Sigmoid colon (tissue), 7 donors: Measurements from ENCODE around the gene MAP3K6. TPM values are rescaled to one million over a fixed set of nuclear protein-coding genes. Genes with fewer than 3 reads are reported as not detected.
A peak's percentile ranks its signal among the peaks of the same experiment; 100 is the strongest.

Experiments
- DNase-seq: peaks from one replicate; pipeline ENCODE4 v3.0.0-alpha.2; 2019
- H3K27ac ChIP-seq, 4 donors: fragments of 200-600 bp; sonication (generic); one replicate each; pipeline ENCODE4 v1.5.1; 2016 to 2019; ENCODE audit warnings: mild to moderate bottlenecking in 1 of 4
- H3K27me3 ChIP-seq, 3 donors: fragments of 200-600 bp; sonication (generic); one replicate each; pipeline ENCODE4 v1.5.1; 2019; ENCODE audit warnings: mild to moderate bottlenecking in 1 of 3
- H3K36me3 ChIP-seq, 4 donors: fragments of 200-600 bp; sonication (generic); one replicate each; pipeline ENCODE4 v1.5.1; 2016 to 2019
- H3K4me1 ChIP-seq, 4 donors: fragments of 200-600 bp; sonication (generic); one replicate each; pipeline ENCODE4 v1.5.1; 2017 to 2019
- H3K4me3 ChIP-seq, 4 donors: fragments of 200-600 bp; sonication (generic); one replicate each; pipeline ENCODE4 v1.5.1; 2017 to 2019; ENCODE audit warnings: mild to moderate bottlenecking in 2 of 4, moderate library complexity in 1 of 4
- H3K9me3 ChIP-seq, 4 donors: fragments of 200-600 bp in 3 of 4; sonication (generic) in 3 of 4; one replicate each; pipeline versions ENCODE4 v1.5.1 to v1.6.1; 2013 to 2019
- CTCF ChIP-seq, 4 experiments: fragments of 450-650 bp in 3 of 4; fragments of 200-600 bp in 1 of 4; IDR thresholded peaks; one replicate each; pipeline ENCODE4 v1.5.1; 2016 to 2019; ENCODE audit warnings: antibody characterized with exemption in 4 of 4, mild to moderate bottlenecking in 3 of 4, moderate library complexity in 2 of 4
- EP300 ChIP-seq, 4 donors: sonication (generic); formaldehyde crosslinking; IDR thresholded peaks; one replicate each; pipeline ENCODE4 v1.6.1; 2017; ENCODE audit warnings: antibody characterized with exemption in 4 of 4
- POLR2A ChIP-seq, 2 donors: fragments of 450-650 bp; IDR thresholded peaks; one replicate each; pipeline ENCODE4 v1.6.1; 2016; ENCODE audit warnings: antibody characterized with exemption in 2 of 2, mild to moderate bottlenecking in 2 of 2, moderate library complexity in 2 of 2
- POLR2AphosphoS5 ChIP-seq, 4 donors: sonication (generic); formaldehyde crosslinking; IDR thresholded peaks; one replicate each; pipeline ENCODE4 v1.6.1; 2017; ENCODE audit warnings: antibody characterized with exemption in 4 of 4
- WGBS, 2 donors: extraction: QIAGEN DNeasy Blood & Tissue Kit; methylation state at CpG; one replicate each; pipeline ENCODE4 v1.1.7; 2013; 5-methylcytosine and 5-hydroxymethylcytosine counted together
- intact Hi-C: fragments of 100-400 bp; cut with DNase I; formaldehyde crosslinking; loops from one replicate; pipeline ENCODE4 v1.15.1; 2023
- polyA plus RNA-seq, 3 donors: library from polyadenylated mRNA; stranded (reverse); fragments of 200-250 nt; gene quantifications; one replicate each; pipeline ENCODE4 v1.2.3, GENCODE V29; 2013
- total RNA-seq, 4 donors: library from RNA; depleted of rRNA; stranded (reverse); fragments of >200 nt; gene quantifications; one replicate each; pipeline ENCODE4 v1.1.0, GENCODE V29; 2016
- donor health status: healthy with polysubstance abuse.
- donor health status: Bipolar disorder and iron deficiency.
- donor health status: healthy.

The MAP3K6 gene
- total and polyA plus RNA-seq, 7 donors, result 3.7 to 50.4 (median 21.2) TPM

DNA sequence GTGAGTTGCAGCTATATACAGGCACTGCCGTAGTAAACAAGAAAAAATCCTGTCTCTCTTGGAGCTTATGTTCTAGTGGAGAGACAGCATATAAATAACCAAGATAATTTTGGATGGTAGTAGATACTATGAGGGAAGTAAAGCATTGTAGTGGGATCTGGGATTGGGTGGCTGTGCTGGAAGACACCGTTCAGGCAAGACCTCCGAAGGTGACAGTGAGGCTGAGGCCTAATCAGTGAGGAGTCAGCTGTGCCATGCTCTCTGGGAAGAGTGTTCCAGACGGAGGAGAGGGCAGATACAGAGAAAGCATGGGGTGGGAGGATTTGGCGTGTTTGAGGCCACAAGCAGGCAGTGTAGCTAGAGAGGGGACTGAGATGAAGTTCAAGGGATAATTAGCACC, 38.8 kb downstream of the MAP3K6 start:
- DNase-seq, result no peak
- no peak overlapping the region for H3K4me3 ChIP-seq
- H3K36me3 ChIP-seq, result peaks cover 0 to 75% (median 20%) of the 10 kb centered on the region in 4 donors
- intact Hi-C loops, result loop anchor here (10.0 kb wide), 2 partner anchors 277 to 337 kb away; partner anchors contain the start of gene AHDC1
- H3K27me3 ChIP-seq, result no peaks in the 10 kb centered on the region
- H3K27ac ChIP-seq, result no peak overlapping the region
- WGBS, 2 donors, result 91 to 93% methylated on average over 5 of the region's 5 CpGs
- TF ChIP-seq EP300 (IDR thresholded peaks at IDR 0.05), result no peak
- TF ChIP-seq POLR2A (IDR thresholded peaks at IDR 0.05), result no peak
- H3K9me3 ChIP-seq, result no peaks in the 10 kb centered on the region
- H3K4me1 ChIP-seq, result peaks cover 0 to 43% (median 26%) of the 10 kb centered on the region in 4 donors

GRCh38 chr1:27325286-27325685, 41.5 kb downstream of the MAP3K6 start:
- no peak overlapping the region for H3K4me3 ChIP-seq
- TF ChIP-seq CTCF (IDR thresholded peaks at IDR 0.05) (no peak), POLR2AphosphoS5 (IDR thresholded peaks at IDR 0.05) (no peak), EP300 (IDR thresholded peaks at IDR 0.05) (no peak), POLR2A (IDR thresholded peaks at IDR 0.05) (no peak)
- H3K9me3 ChIP-seq, result no peaks in the 10 kb centered on the region
- peaks cover 0 to 49% (median 7%) of the 10 kb centered on the region in 4 donors for H3K36me3 ChIP-seq
- intact Hi-C loops, result loop anchor here (10.0 kb wide), 2 partner anchors 280 to 340 kb away; partner anchors contain the start of gene AHDC1
- H3K4me1 ChIP-seq, result peaks cover 0 to 53% (median 32%) of the 10 kb centered on the region in 4 donors
- WGBS, 2 donors, result 96% methylated on average over 15 of the region's 15 CpGs
- no peaks in the 10 kb centered on the region for H3K27me3 ChIP-seq
- DNase-seq, result no peak
- no peak overlapping the region for H3K27ac ChIP-seq

- Histone ChIP-seq H3K36me3 (peaks cover 0 to 37% (median 7%) of the 10 kb centered on the region in 4 donors), H3K4me1 (peaks cover 0 to 43% (median 28%) of the 10 kb centered on the region in 4 donors), H3K9me3 (no peaks in the 10 kb centered on the region), H3K27ac (peak overlapping the region; percentile 79 to 90 (median 88)), H3K27me3 (no peaks in the 10 kb centered on the region), H3K4me3 (peak overlapping the region; percentile 66 to 92 (median 87))
- no peak for DNase-seq
- intact Hi-C loops, result loop anchor here (2.0 to 10.0 kb wide), 5 partner anchors 24 to 342 kb away; partner anchors contain the start of genes AHDC1 and MAP3K6
- WGBS, 2 donors, result 8 to 11% methylated on average over 10 of the region's 10 CpGs
- TF ChIP-seq CTCF (IDR thresholded peaks at IDR 0.05) (no peak), EP300 (IDR thresholded peaks at IDR 0.05) (no peak), POLR2A (IDR thresholded peaks at IDR 0.05) (no peak), POLR2AphosphoS5 (IDR thresholded peaks at IDR 0.05) (no peak)
These were observed 44.1 kb downstream of the MAP3K6 start for GRCh38 chr1:27322569-27323240.

DNA sequence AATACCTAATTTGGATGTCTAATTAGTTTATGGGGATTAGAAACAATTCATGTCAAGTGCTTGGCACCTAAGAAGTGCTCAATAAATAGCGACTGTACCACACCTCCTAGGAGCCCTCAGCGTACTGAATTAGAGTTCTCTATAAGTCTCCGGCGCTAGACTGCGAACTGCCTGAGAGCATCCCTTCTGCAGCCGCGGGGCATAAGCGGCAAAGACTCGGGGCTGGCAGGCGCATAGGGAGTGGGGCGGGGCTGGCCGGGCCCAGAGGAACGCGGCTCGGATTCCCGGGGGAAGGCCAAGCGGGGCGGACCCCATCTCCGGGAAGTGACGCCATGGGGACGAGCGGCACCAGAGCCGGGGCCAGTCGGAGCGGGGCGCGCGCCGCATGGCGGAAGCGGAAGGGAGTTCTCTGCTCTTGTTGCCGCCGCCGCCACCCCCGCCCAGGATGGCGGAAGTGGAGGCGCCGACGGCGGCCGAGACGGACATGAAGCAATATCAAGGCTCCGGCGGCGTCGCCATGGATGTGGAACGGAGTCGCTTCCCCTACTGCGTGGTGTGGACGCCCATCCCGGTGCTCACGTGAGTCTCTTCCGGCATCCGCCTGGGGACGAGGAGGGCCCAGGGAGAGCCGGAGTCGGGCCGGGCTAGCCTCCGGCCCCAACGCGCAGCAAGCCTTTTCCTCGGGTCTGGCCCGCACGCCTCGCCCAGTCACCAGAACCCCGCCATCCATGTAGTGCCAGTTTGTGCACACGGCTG, 44.8 kb downstream of the MAP3K6 start, which contains the start of gene TMEM222:
TMEM222 (plus strand) TSS at position 351 of the 756 bp plus-strand sequence; CDS start at position 386, 35 bp downstream.
- Histone ChIP-seq H3K27me3 (no peaks in the 10 kb centered on the region), H3K9me3 (no peaks in the 10 kb centered on the region), H3K4me1 (peaks cover 0 to 38% (median 25%) of the 10 kb centered on the region in 4 donors), H3K36me3 (peaks cover 0 to 30% (median 7%) of the 10 kb centered on the region in 4 donors), H3K27ac (peak within 1 kb of the TSS; percentile 79 to 90 (median 88)), H3K4me3 (peak within 1 kb of the TSS; percentile 66 to 92 (median 87))
- TF ChIP-seq EP300 (IDR thresholded peaks at IDR 0.05), result peak in 1 of 4 donors; percentile 76
- TF ChIP-seq POLR2AphosphoS5 (IDR thresholded peaks at IDR 0.05), result peak; percentile 66 to 89 (median 78)
- peak in 2 of 4 experiments; percentile 15 to 23 for TF ChIP-seq CTCF (IDR thresholded peaks at IDR 0.05)
- TF ChIP-seq POLR2A (IDR thresholded peaks at IDR 0.05), result peak; percentile 25 to 48
- peak; percentile 99 for DNase-seq
- intact Hi-C loops, result loop anchor here (2.0 to 10.0 kb wide), 5 partner anchors 23 to 343 kb away; partner anchors contain the start of genes AHDC1 and MAP3K6
- WGBS, 2 donors, result 0 to 1% methylated on average over 67 of the region's 67 CpGs
